Stimulated activated CD4-positive, alpha-beta T cell treated with anti-CD3 and anti-CD28 coated beads, Interleukin-12 subunit alpha, Interleukin-12 subunit beta, amount 100 ng/mL, for 4 hours (primary cell): ENCODE results near the gene TXLNA.
A peak's percentile ranks its signal among the peaks of the same experiment; 100 is the strongest.

Experiments used
- DNase-seq: peaks from one replicate; pipeline ENCODE4 v3.0.0-alpha.2; 2020

TXLNA gene

DNA sequence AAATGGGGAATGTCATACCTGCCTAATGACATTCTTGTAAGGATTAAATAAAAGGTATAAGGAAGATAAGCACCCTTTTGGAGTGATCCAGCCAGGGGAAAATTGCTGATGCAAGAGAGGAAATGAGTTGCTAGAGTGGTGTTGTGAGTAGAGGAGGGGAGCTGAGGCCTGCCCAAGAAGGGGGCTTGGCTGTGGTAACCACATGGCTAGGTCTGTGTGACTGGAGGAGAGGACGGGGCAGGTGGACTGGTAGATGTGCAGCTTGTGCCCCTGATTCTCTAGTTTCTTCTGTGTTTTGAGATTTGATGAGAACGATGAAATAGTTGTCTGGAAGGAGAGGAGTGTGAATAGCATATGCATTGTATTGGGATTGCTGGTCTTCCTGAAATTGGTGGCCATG is 6.6 kb downstream of the TXLNA start:
- no peak for DNase-seq

- DNase-seq = no peak
Measured at GRCh38 chr1:32186491-32186890, 7.0 kb downstream of the TXLNA start.

DNA sequence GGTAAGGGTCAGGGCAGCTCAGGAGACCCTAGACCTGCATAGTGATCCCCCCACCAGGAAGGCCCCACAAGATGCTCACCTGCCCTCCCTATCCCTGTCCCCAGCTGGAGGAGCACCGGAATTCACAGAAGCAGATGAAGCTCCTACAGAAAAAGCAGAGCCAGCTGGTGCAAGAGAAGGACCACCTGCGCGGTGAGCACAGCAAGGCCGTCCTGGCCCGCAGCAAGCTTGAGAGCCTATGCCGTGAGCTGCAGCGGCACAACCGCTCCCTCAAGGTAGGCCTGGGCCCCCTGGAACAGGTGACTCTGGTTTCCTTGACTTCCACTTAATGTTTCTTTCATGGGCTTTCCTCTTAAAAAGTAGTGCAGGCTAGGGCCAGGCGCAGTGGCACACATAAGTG is 8.4 kb downstream of the TXLNA start:
- no peak for DNase-seq

DNA sequence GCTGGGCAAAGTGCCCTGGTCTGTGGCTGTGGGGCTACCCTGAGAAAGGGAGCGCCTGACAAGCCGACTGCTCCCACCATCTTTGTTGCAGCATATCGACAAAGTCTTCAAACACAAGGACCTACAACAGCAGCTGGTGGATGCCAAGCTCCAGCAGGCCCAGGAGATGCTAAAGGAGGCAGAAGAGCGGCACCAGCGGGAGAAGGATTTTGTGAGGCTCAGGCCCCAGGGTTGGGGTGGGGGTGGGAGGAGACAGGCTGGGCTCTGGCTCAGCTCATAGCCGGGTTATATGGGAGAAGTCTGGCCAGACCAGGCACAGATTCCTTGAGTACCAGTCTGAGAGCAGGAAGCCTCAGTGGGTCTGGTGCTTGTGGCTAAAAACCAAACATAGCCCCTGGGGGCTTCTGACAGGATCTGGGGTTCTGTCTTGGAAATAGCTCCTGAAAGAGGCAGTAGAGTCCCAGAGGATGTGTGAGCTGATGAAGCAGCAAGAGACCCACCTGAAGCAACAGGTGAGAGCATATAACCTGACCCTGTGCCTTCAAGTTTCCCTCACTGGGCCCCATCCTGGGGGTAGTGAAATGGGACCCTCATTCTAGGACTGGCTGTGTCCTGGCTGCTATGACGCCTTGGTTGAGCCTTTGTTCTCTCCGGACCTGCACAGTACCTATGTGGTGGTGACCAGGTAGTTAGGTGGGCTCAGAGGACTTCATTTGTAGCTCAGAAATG is 12.9 kb downstream of the TXLNA start:
- DNase-seq = no peak

DNA sequence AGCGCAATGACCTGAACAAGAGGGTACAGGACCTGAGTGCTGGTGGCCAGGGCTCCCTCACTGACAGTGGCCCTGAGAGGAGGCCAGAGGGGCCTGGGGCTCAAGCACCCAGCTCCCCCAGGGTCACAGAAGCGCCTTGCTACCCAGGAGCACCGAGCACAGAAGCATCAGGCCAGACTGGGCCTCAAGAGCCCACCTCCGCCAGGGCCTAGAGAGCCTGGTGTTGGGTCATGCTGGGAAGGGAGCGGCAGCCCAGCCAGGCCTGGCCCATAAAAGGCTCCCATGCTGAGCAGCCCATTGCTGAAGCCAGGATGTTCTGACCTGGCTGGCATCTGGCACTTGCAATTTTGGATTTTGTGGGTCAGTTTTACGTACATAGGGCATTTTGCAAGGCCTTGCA is 15.5 kb downstream of the TXLNA start:
- DNase-seq = no peak

DNA sequence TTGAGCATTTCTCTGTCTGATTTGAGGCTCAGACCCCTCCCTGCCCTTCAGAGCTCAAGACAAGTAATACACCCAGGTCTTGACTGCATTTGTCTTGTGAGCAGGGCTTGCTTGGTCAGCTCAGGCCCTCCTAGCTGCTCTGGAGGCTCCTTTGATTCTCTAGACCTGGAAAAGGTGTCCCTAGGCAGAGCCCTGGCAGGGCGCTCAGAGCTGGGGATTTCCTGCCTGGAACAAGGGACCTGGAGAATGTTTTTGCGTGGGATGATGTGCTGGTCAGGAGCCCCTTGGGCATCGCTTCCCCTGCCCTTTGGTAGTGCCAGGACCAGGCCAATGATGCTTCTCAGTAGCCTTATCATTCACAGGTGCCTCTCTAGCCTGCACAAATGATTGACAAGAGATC is 16.1 kb downstream of the TXLNA start:
- no peak for DNase-seq

DNA sequence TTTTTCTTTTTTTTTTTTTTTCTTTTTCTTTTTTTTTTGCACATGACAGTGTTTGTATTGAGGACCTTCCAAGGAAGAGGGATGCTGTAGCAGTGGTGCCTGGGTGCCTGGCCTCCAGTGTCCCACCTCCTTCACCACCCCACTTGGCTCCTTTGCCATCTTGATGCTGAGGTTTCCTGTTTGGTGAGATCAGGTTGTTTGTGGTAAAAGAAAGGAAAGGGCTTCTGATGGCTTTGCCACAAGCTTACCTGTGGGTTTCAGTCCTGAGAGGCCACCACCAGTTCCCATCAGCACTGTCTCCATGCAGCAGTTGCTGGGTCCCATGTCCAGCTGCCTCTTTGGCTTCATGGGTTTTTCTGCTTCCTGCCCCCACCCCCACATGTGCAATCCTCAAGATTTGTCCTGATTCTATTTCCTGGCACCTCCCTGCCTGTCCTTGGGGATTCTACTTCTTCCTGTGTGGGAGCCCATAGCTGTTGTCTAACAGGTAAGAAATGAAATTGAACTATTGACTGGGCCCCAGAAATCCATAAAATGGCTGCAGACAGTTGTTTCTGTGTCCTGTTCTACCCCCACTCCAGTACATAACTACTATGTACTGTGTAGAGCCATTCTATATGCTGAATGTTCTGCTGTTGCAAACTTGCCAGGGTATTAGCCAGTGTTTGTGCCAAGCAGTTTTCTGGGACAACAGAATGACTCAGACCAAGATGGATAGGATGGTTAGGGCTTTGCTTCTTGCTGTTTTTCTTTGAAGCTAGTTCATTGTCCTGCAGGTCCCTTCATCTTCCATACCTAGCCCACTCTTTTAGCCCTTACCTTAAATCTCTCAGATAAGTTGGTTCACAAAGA is 16.7 kb downstream of the TXLNA start:
- no peak for DNase-seq

DNA sequence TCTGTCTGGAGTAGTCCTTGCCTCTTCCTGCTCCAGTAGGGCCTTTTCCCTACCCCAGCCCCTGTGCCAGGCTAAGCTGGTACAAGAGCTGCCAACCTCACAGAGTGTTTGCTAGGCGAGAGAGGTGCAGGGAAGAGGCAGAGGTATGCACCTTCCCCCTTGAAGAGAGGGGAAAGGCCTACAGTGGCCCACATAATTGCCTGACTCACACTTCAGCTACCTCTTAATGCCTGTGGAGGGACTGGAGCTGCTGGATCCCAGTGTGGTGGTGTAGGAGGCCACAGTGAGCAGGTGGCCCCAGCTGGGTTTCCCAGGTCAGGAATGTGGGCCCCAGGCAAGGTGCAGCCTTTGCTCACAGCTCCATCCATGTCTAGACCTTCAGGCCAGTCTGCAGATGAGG is 17.6 kb downstream of the TXLNA start:
- no peak for DNase-seq

- no peak for DNase-seq
Measured at GRCh38 chr1:32197837-32198236, 18.4 kb downstream of the TXLNA start.

GRCh38 chr1:32198237-32199042 is 19.0 kb downstream of the TXLNA start:
- no peak for DNase-seq

- no peak for DNase-seq
Measured at GRCh38 chr1:32199043-32199716, 19.7 kb downstream of the TXLNA start.

- no peak for DNase-seq
Measured at GRCh38 chr1:32199717-32200072, 20.2 kb downstream of the TXLNA start.

DNA sequence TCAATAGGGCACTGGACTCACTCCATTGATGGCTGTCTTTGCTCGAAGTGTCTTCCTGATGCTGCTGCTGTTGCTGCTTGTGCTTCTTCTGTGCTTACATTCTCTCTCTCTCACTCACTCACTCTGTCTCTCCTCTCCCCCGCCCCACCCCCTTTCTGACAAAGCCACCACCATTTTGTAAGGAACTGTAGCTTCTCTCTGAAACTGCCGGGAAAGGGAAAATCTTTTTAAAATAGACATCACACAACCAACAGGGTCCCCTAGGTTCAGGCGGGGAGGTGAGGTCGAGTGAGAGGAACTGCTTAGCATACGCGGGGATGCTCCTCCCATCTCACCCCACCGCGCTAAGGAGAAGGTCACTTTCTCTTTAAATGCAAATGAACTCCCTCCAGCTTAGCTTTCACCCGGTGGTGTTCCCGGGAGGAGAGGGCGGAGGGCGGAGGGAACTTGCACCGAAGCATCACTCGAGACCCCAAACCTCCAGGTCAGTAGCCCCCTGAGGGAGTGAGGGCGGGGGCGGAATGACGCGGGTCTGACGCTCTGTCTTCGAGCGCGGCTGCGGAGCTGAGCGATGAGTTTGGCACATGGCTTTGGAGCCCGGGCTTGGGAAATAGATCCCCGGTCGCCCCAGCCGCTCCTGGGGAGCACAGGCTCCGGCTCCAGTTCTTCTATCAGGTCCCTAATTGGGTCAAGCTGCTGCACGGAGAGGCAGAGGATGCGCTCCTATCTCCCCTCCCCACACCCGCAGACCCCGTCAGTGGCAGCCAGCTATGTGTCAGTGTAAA is 20.9 kb downstream of the TXLNA start, which contains the start of gene CCDC28B:
TSS of gene CCDC28B (plus strand) at position 370 of the 785 bp plus-strand sequence. CDS start 1,341 bp downstream, outside the sequence.
- peak; percentile 44 for DNase-seq

- peak; percentile 72 for DNase-seq
Measured at GRCh38 chr1:32201011-32201855, 21.8 kb downstream of the TXLNA start.

- DNase-seq = no peak
Measured at GRCh38 chr1:32204943-32205361, 25.5 kb downstream of the TXLNA start.

GRCh38 chr1:32205401-32206370 is 26.2 kb downstream of the TXLNA start, which contains the start of gene IQCC:
Gene IQCC, plus strand, starts transcription at chr1:32205671. Its CDS starts 11 bp downstream, at chr1:32205682.
- peak; percentile 85 for DNase-seq

DNA sequence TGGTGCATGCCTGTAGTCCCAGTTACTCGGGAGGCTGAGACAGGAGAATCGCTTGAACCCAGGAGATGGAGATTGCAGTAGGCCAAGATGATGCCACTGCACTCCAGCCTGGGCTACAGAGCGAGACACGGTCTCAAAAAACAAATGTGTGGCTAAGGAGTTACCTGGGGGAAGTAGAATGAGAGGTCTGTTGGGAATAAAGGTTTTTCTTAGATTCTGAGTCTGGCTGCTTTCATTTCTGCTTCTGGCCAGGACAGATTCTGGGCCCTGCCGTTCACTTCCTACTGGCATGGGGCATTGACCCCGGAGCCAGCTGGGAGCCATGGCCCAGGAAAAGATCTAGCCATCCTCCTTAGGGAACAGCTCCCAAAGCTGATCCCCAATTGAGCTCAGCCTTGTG is 29.0 kb downstream of the TXLNA start:
- no peak for DNase-seq

- DNase-seq = no peak
Measured at GRCh38 chr1:32208891-32209328, 29.4 kb downstream of the TXLNA start, which contains the start of gene DCDC2B. Gene DCDC2B, plus strand, starts transcription at chr1:32209089. Its CDS starts 5 bp downstream, at chr1:32209094.
